Activated gamma-delta T cell (primary cell): ENCODE measurements around the gene SWT1.
"Not testable (repeated sequence)": the region's sequence is repeated elsewhere in the genome, so short reads cannot be mapped to it uniquely, and the experiment has no call there.

Experiments
- DNase-seq: peaks from one replicate; lab custom pipeline; 2025; lab: John Stamatoyannopoulos, UW

Gene SWT1

DNA sequence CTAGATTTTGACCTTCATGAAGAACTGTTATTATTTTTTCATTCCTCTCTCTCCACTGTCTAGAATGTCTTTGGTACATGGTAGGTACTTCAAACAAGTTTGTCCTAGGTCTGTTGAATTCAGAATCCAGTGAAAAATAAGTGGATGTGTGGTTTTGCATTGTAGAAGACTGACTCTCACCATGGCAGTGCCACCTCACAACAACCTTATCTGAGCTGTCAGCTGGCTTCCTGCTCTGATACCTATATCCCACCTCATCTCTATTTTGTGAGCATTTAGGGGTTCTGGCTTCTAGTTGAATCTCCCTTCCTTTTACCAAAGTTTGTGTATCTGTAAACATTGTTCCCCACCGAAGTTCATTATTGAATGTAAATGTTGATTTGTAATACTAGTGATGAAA lies 9.1 kb downstream of the SWT1 start:
- no peak for DNase-seq

DNA sequence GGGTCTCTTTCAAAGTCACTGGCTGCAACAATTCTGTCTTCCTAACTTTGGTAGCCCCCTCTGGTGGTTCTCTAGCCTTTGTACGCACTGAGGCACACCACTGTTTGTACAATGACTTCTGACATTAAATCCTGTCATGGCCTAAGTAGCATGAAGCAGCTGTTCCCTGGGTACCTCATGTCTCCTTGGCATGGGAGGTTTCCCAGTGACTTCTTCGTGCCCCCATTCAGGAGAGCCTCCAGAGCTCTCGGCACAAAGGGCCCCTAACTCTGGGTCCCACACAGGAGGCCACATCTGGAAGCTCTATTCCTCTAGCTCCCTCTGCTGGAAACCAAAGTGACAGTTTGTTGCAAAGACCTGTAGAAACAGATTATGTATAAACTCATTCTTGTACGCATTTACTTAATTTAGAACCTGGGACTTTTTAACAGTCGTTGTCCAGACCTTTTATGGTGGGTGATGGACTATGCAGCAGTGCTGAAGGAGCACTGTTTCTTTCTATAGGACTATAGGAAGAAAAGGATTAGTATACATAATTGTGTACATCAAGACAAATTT lies 13.4 kb downstream of the SWT1 start:
- no peak for DNase-seq

DNA sequence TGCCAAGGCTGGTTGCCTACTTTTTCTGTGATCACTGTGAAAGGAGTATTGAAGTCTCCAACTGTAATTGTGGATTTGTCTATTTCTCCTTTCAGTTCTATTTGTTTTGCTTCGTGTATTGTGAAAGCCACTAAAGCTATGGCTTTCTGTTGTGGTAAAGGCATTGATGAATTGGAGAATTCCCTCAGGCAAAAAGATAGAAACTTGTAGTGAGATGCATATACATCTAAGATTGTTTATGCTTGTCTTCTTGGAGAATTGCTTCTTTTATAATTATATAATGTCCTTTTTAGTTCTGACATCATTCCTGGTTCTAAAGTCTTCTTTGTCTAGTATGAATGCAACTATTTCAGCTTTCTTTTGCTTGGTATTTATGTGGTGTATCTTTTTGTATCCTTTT lies 36.8 kb downstream of the SWT1 start:
- no peak for DNase-seq

DNA sequence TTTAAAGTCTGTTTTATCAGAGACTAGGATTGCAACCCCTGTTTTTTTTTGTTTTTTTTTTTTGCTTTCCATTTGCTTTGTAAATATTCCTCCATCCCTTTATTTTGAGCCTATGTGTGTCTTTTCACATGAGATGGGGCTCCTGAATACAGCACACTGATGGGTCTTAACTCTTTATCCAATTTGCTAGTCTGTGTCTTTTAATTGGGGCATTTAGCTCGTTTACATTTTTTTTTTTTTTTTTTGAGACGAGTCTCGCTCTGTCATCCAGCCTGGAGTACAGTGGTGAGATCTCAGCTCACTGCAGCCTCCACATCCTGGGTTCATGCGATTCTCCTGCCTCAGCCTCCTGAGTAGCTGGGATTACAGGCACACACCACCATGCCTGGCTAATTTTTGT lies 41.7 kb downstream of the SWT1 start:
- not testable (repeated sequence) for DNase-seq

DNA sequence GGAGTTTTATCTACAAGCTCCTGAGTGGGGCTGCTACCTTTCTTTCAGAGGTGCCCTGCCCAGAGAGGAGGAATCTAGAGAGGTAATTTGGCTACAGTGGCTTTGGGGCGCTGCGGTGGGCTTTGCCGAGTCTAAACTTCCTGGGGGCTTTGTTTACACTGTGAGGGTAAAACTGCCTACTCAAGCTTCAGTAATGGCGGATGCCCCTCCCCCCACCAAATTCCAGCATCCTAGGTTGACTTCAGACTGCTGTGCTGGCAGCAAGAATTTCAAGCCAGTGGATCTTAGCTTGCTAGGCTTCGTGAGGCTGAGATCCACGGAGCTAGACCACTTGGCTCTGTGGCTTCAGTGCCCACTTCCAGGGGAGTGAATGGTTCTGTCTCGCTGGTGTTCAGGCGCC lies 43.9 kb downstream of the SWT1 start:
- DNase-seq, result no peak

DNA sequence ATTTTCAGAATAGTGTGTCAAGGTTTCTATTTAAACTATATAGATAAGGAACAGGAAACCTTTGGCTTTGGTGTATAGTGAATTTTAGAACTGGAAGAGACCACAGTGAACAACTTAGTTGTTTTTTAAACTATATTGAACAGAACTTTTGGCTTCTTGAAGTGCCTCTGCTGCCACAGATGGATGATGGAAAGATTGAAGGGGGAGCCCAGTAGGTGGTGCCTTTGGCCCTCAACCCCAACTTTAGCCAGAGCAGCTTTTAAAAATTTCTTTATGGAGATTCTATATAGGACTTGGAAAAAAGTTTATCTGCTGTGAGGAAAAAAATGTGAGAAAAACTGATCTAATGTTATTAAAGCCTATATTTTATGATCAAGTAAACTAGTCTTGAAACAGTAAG lies 50.2 kb downstream of the SWT1 start:
- no peak for DNase-seq

DNA sequence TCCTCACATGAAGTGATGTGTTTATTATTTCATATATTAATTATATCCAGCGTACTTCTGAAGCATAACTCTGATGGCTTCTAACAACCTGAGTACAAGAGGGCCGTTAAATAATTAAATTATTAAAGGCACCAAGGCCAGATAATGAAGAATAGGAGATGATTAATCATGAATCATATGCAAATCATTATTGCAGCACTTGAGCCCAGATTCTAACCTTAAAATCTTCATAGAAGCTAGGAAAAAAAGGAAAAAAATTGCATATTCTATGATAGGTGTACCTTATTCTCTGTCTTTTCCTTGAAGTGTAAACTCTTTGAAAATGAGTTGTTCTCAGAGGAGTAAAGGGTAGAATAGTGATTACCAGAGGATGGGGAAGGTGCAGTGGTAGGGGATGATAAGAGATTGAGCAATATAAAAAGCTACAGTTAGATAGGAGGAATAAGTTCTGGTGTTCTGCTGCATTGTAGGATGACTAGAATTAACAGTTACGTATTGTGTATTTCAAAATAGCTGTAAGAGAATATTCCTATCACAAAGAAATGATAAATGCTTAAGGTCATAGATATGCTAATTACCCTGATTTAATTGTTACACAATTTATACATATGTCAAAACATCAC lies 51.1 kb downstream of the SWT1 start:
- no peak for DNase-seq

DNA sequence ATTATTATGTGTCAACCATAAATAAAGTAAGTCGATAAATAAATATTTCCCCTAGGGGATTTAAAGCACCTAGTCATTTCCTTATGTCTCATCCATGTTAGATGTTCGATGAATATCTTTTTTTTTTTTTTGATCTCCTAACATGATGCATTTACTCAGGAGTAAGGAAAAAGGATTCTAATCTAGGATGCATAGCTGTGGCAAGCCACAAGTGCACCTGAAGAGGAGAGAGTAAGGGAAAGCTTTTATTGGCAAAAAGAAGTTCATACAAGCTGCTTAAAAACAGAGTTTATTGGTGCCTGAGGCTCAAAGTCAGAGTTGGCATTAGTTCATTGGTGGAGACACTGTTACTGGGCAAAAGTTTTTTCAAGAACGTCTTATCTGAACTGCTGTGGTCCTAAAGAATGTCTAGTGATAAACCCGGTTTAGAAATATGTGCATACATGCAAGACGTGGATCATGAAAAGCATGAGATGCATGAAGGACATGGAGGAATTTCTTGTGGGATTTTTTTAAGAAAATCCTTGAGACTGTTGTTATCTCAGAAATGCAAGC lies 51.7 kb downstream of the SWT1 start:
- no peak for DNase-seq

DNA sequence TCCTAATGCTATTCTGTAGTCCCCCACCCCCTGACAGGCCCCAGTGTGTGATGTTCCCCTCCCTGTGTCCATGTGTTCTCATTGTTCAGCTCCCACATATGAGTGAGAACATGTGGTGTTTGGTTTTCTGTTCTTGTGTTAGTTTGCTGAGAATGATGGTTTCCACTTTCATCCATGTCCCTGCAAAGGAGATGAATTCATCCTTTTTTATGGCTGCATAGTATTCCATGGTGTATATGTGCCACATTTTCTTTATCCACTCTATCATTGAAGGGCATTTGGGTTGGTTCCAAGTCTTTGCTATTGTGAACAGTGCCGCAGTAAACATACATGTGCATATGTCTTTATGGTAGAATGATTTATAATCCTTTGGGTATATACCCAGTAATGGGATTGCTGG lies 52.4 kb downstream of the SWT1 start:
- DNase-seq, result not testable (repeated sequence)

DNA sequence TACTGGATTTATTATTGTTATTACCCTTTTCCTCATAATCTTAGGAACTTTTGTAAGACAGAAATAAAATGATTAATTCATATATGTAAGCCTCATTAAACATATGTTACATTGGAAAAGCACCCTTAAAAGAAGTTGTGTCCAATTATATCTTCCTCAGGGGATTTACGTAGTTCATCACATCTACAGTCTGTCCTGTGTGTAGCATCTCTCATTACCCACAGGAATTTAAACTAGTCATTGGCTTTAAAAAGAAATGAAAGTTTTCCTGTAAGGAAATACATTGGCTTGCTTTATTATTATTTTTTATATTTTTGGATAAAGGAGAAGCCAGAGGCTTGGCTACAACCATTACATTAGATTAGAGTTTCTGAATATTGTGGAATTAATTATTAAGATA lies 56.1 kb downstream of the SWT1 start:
- DNase-seq, result no peak

DNA sequence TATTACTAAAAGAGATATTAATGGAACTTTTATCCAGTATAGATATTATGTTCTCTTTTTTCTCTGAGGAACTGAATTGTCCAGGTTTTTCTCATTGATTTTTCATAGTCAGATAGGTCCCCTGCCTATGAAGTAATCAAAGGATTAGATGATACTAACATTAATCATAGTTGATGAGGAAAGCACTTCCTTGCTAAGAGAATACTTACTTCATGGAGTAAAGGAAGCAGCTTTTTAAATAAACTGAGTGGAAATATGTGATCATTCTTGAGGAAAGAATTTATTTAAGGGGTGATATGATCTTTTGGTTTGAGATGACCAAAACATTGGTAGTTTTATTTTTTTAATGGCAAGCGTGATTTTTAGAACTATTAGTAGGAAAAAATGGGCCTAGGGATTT lies 58.9 kb downstream of the SWT1 start:
- DNase-seq, result no peak

DNA sequence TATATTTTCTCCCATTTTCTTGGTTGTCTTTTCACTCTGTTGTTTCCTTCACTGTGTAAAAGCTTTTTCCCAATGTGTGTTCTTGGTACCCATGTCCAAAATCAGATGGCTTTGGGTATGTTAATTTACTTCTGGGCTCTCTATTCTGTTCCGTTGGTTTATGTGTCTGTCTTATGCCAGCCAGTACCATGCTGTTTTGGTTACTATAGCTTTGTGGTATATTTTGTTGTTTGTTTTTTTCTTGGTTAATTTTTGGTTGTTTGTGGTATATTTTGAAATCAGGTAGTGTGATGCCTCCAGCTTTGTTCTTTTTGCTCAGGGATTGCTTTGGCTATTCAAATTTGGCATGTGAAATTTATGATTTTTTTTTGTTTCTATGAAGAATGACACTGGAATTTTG lies 67.2 kb downstream of the SWT1 start:
- DNase-seq, result no peak

DNA sequence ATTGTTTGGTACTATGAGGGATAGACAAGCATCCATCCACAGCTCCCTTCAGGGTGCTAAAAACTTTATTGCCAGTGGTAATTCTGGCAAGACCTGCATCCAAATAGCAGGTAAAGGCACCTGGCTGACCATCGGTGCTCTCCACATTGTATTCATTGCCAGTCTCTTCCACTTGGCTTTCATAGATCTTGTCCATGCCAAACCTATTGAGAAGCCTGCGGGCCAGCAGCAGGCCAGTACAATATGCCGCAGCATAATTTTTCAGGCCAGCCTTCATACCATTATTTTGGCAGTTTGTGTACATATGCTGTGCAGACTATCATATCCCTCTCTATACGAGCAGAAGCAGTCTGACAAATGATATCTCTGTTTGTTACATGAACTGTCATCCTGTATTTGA lies 70.2 kb downstream of the SWT1 start:
- DNase-seq, result no peak

DNA sequence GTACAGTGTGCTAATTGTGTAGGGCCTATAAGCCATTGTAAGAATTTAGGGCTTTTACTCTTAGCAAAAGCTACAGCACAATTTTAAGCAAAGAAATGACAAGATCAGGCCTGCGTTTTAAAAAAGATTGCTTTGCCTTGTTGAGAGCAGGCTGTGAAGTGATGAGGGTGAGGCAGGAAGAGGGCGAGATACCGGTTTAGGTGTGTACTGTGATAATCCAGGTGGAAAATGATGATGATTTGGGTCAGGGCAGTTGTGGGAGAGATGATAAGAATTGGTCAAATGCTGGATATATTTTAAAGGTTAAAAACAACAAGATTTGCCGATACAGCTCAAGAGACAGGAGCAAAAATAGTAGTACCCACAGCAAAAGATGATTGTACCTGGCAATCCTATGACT lies 72.0 kb downstream of the SWT1 start:
- DNase-seq, result no peak

DNA sequence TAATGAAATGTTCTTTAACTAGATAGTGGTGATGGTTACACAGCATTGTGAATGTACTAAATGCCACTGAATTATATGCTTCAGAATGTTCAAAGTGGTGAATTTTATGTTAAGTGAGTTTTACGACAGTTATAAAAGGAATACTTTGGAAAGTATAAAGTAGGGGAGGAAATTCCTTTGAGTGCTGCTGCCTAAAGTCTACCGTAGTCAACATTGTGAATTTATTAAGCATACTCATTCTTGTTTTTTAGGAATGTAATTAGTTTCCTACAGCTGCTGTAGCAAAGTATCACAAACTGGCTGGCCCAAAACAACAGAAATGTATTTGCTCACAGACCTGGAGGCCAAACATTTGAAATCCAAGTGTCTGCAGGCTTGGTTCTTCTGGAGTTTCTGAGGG lies 73.0 kb downstream of the SWT1 start:
- no peak for DNase-seq

DNA sequence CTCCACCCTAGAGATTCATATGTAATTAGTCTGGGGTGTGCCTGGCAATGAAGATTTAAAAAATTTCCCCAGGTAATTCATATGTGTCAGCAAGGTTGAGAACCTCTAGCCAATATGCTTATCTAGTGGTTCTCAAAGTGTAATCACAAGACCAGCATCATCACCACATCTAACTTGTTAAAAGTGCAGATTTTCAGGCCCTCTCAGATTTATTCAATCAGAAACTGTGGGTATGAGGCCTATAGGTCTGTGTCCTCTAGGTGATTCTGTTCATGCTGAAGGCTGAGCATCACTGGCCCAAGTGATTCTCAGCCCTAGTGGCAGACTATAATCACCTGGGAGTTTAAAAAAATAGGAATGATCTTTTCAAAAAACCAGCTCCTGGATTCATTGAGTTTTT lies 75.9 kb downstream of the SWT1 start:
- no peak for DNase-seq

DNA sequence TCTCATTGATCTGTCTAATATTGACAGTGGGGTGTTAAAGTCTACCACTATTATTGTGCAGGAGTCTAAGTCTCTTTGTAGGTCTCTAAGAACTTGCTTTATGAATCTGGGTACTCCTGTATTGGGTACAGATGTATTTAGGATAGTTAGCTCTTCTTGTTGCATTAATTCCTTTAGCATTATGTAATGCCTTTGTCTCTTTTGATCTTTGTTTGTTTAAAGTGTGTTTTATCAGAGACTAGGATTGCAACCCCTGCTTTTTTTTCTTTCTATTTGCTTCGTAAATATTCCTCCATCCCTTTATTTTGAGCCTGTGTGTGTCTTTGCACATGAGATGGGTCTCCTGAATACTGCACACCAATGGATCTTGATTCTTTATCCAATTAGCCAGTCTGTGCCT lies 77.2 kb downstream of the SWT1 start:
- DNase-seq, result not testable (repeated sequence)

DNA sequence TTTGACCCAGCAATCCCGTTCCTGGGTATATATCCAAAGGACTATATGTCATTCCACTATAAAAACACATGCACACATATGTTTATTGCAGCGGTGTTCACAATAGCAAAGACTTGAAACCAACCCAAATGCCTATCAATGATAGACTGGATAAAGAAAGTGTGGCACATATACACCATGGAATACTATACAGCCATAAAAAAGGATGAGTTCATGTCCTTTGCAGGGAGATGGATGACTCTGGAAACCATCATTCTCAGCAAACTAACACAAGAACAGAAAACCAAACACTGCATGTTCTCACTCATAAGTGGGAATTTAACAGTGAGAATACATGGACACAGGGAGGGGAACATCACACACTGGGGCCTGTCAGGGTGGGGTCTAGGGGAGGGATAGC lies 80.2 kb downstream of the SWT1 start:
- DNase-seq, result not testable (repeated sequence)

DNA sequence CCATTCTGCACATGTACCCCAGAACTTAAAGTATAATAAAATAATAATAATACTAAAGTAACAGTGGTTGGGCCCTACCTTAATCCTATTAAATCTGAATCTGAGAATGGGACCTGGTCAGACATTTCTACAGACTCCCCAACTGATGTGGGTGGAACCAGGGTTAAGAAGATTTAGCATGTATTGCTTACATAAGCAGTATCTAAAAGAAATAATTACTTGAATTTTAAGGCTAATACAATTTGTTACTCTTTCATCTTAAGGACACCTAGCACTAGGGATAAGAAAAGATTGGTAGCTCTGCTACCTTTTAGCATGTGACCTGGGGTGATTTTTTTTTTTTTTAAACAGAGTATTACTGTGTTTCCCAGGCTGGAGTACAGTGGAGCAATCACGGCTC lies 80.7 kb downstream of the SWT1 start:
- DNase-seq, result no peak

DNA sequence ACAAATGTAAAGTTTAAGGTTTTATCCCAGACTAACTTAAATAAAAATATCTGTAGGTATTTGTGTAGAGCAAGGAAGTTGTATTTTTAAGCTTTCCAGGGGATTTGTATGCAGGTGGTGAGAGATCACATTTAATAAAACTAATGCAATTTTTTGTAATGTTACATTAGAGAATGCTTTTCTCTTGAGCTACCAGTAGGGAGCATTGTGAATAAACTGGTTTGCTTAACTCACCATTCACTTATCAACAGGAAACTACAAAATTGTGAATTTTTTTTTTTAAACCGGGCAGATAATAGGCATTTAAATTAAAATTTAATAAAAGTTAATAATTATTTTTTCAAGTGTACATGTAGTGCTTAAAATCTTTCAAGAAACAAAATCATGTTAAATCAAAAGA lies 81.5 kb downstream of the SWT1 start:
- no peak for DNase-seq

DNA sequence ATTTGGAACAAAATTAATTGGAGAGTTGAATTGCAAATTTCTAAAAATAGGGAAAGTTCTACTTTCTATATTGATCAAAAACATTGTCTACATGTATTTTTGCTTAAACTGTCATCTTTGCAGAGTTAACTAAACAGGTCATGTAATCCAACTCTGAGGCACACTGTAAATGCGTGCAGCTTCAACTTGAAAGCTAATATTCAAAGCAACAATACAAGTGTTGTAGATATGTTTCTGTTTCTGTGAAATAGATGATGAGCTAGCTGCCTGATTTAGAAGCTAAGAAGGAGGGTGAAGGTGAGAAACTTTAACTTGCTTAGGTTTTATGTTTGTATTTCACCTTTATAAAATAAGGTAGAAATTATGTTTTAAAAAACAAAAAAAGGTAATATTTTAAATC lies 82.9 kb downstream of the SWT1 start:
- no peak for DNase-seq

DNA sequence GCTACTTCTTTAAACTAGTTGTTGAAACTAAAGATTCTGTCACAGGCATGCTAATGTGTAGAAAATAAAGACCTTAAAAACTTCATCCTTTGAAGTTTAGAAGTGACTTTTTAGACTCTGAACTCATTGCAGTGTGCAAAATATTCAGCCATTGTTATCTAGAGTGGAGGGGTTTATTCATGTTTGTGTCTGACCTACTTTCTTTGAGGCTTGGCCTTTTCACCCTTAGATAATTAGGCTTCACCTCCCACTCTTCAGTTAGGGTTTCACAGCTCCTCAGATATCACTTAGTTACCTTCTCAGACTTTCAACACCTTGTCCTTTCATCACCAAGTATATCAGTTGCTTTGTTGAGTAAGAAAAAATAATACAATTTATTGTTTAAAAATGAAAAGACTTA lies 84.2 kb downstream of the SWT1 start:
- no peak for DNase-seq

DNA sequence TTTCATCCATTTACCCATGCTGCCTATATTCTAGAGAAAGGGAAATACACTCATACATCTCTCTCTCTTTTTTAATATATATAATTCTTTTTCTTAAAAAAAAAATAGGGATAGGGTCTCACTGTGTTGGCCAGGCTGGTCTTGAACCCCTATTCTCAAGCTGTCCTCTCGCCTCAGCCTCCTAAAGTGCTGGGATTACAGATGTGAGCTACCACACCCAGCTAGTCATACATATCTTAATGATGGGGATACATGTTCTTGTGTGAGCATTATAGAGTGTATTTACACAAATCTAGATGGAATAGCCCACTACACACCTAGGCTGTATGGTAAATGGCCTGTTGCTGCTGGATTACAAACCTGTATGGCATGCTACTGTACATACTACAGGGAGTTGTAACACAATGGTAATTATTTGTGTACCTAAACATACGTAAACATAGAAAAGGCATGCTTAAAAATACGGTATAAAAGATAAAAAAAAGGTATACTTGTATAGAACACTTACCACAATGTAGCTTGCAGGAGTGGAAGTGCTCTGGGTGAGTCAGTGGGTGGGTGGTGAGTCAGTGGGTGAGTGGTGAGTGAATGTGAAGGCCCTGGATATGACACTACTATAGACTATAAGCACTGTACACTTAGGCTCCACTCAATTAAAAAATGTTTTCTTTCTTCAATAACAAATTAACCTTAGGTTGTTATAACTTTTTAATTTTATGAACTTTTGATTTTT lies 87.2 kb downstream of the SWT1 start:
- DNase-seq, result no peak
